MM.1S (cell line): ENCODE measurements around the gene PATL2.

Experiments
- CTCF ChIP-seq: fragments of 300-600 bp; sonication (generic); IDR thresholded peaks from 2 replicates; pipeline ENCODE4 v1.5.1; 2016; ENCODE audit warnings: antibody characterized with exemption, low read length, mixed read lengths
- EZH2 ChIP-seq: fragments of 300-600 bp; sonication (generic); optimal IDR thresholded peaks from 2 replicates; pipeline ENCODE3; 2017; ENCODE audit warnings: low read depth, mild to moderate bottlenecking, antibody characterized with exemption, low read length, mixed read lengths

GRCh38 chr15:44641651-44642050 is 69.5 kb downstream of the PATL2 start:
- TF ChIP-seq CTCF = no peak
- TF ChIP-seq EZH2 = no peak
